DND-41 (cell line): Measurements from ENCODE around the gene ASPRV1.

Experiments
- EZH2 ChIP-seq: IDR thresholded peaks from 3 replicates; pipeline ENCODE4 v1.6.1; 2012; ENCODE audit warnings: borderline replicate concordance, low read depth, mild to moderate bottlenecking, moderate library complexity, low read length, inconsistent platforms; ENCODE audit not compliant: severe bottlenecking
- TF ChIP-seq, protein P1 (sequence below): IDR thresholded peaks from 2 replicates; pipeline ENCODE4 v1.5.1; 2012; ENCODE audit warnings: borderline replicate concordance, low read length, moderate library complexity, mild to moderate bottlenecking; ENCODE audit not compliant: poor library complexity, severe bottlenecking; ENCODE audit errors: extremely low read depth

GRCh38 chr2:69969991-69970390 is 8.6 kb upstream of the ASPRV1 start:
- TF ChIP-seq, protein P1, sequence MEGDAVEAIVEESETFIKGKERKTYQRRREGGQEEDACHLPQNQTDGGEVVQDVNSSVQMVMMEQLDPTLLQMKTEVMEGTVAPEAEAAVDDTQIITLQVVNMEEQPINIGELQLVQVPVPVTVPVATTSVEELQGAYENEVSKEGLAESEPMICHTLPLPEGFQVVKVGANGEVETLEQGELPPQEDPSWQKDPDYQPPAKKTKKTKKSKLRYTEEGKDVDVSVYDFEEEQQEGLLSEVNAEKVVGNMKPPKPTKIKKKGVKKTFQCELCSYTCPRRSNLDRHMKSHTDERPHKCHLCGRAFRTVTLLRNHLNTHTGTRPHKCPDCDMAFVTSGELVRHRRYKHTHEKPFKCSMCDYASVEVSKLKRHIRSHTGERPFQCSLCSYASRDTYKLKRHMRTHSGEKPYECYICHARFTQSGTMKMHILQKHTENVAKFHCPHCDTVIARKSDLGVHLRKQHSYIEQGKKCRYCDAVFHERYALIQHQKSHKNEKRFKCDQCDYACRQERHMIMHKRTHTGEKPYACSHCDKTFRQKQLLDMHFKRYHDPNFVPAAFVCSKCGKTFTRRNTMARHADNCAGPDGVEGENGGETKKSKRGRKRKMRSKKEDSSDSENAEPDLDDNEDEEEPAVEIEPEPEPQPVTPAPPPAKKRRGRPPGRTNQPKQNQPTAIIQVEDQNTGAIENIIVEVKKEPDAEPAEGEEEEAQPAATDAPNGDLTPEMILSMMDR = no peak
- TF ChIP-seq EZH2 = no peak
